ENCODE results near the gene LDB3. TPM values are rescaled to one million over a fixed set of nuclear protein-coding genes. Genes with fewer than 3 reads are reported as not detected.

Gene LDB3
- total and polyA plus RNA-seq, 2 of the 8 experiments (the other 6 are each of a cell fraction or from before 2014, with no cell fraction given) = 0.20 to 0.43 TPM

DNA sequence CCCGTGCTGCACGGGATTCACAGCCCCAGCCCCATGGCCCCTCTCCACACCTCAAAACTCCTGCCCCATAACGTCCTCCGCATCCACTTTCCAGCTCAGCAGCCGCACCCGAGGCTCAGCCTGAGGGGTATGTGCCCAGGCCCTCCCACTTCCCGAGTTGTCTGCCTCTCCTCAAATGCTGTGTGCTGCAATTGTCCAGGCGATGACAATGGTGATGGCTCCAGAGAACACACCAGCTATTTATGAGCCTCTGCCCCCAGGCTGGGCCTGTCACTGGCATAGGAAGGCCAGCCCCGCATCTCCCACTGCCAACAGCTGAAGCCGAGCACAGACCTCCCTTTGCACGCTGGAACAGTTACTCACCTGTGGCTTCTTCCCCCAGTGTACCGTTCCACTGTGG is 2.4 kb upstream of the LDB3 start (continued):
- TF ChIP-seq, protein P1, sequence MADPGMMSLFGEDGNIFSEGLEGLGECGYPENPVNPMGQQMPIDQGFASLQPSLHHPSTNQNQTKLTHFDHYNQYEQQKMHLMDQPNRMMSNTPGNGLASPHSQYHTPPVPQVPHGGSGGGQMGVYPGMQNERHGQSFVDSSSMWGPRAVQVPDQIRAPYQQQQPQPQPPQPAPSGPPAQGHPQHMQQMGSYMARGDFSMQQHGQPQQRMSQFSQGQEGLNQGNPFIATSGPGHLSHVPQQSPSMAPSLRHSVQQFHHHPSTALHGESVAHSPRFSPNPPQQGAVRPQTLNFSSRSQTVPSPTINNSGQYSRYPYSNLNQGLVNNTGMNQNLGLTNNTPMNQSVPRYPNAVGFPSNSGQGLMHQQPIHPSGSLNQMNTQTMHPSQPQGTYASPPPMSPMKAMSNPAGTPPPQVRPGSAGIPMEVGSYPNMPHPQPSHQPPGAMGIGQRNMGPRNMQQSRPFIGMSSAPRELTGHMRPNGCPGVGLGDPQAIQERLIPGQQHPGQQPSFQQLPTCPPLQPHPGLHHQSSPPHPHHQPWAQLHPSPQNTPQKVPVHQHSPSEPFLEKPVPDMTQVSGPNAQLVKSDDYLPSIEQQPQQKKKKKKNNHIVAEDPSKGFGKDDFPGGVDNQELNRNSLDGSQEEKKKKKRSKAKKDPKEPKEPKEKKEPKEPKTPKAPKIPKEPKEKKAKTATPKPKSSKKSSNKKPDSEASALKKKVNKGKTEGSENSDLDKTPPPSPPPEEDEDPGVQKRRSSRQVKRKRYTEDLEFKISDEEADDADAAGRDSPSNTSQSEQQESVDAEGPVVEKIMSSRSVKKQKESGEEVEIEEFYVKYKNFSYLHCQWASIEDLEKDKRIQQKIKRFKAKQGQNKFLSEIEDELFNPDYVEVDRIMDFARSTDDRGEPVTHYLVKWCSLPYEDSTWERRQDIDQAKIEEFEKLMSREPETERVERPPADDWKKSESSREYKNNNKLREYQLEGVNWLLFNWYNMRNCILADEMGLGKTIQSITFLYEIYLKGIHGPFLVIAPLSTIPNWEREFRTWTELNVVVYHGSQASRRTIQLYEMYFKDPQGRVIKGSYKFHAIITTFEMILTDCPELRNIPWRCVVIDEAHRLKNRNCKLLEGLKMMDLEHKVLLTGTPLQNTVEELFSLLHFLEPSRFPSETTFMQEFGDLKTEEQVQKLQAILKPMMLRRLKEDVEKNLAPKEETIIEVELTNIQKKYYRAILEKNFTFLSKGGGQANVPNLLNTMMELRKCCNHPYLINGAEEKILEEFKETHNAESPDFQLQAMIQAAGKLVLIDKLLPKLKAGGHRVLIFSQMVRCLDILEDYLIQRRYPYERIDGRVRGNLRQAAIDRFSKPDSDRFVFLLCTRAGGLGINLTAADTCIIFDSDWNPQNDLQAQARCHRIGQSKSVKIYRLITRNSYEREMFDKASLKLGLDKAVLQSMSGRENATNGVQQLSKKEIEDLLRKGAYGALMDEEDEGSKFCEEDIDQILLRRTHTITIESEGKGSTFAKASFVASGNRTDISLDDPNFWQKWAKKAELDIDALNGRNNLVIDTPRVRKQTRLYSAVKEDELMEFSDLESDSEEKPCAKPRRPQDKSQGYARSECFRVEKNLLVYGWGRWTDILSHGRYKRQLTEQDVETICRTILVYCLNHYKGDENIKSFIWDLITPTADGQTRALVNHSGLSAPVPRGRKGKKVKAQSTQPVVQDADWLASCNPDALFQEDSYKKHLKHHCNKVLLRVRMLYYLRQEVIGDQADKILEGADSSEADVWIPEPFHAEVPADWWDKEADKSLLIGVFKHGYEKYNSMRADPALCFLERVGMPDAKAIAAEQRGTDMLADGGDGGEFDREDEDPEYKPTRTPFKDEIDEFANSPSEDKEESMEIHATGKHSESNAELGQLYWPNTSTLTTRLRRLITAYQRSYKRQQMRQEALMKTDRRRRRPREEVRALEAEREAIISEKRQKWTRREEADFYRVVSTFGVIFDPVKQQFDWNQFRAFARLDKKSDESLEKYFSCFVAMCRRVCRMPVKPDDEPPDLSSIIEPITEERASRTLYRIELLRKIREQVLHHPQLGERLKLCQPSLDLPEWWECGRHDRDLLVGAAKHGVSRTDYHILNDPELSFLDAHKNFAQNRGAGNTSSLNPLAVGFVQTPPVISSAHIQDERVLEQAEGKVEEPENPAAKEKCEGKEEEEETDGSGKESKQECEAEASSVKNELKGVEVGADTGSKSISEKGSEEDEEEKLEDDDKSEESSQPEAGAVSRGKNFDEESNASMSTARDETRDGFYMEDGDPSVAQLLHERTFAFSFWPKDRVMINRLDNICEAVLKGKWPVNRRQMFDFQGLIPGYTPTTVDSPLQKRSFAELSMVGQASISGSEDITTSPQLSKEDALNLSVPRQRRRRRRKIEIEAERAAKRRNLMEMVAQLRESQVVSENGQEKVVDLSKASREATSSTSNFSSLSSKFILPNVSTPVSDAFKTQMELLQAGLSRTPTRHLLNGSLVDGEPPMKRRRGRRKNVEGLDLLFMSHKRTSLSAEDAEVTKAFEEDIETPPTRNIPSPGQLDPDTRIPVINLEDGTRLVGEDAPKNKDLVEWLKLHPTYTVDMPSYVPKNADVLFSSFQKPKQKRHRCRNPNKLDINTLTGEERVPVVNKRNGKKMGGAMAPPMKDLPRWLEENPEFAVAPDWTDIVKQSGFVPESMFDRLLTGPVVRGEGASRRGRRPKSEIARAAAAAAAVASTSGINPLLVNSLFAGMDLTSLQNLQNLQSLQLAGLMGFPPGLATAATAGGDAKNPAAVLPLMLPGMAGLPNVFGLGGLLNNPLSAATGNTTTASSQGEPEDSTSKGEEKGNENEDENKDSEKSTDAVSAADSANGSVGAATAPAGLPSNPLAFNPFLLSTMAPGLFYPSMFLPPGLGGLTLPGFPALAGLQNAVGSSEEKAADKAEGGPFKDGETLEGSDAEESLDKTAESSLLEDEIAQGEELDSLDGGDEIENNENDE (IDR thresholded peaks at IDR 0.05; ENCODE audit: insufficient replicate concordance, low read length) = no peak
- TF ChIP-seq HDAC2 (IDR thresholded peaks at IDR 0.05; ENCODE audit: borderline replicate concordance in 1 of 2, low read depth in 2 of 2, low read length in 2 of 2) (no peak), RNF2 (IDR thresholded peaks at IDR 0.05; ENCODE audit: borderline replicate concordance, low read depth, low read length, missing control alignments, poor library complexity, severe bottlenecking) (no peak), SIX5 (IDR thresholded peaks at IDR 0.05; ENCODE audit: low read depth, low read length) (no peak)
- TF ChIP-seq, protein P2, sequence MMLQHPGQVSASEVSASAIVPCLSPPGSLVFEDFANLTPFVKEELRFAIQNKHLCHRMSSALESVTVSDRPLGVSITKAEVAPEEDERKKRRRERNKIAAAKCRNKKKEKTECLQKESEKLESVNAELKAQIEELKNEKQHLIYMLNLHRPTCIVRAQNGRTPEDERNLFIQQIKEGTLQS (IDR thresholded peaks at IDR 0.05; ENCODE audit: insufficient read depth, low read depth, low read length) = no peak

Data from H1 (cell line).